Measurements from ENCODE around the gene ACVR1B.
A peak's percentile ranks its signal among the peaks of the same experiment; 100 is the strongest.

The ACVR1B gene

GRCh38 chr12:52023182-52023975 lies 71.9 kb downstream of the ACVR1B start:
- no peak for DNase-seq (ENCODE audit: low read depth, low spot score)
- ChIA-PET CTCF (interaction anchor here (0.6 to 32.6 kb wide), 26 partner anchors 2 to 857 kb away, joined by 3 to 1695 read pairs (median 4); partner anchors contain the start of genes ANKRD33, ATG101, NR4A1 and SMIM41), POLR2A (interaction anchor here (0.6 to 1.0 kb wide), 2 partner anchors 9 to 17 kb away, joined by 3 read pairs; partner anchors contain the start of gene TAMALIN)
- peak; percentile 98 for TF ChIP-seq CTCF (IDR thresholded peaks at IDR 0.05; ENCODE audit: insufficient read depth, low read length, missing control alignments)
- H3K4me3 ChIP-seq (ENCODE audit: low read depth, low read length) = peak overlapping the region; percentile 59

- H3K4me3 ChIP-seq (ENCODE audit: low read depth, low read length) = peak overlapping the region; percentile 59
- ChIA-PET CTCF (interaction anchor here (0.7 to 32.6 kb wide), 23 partner anchors 1 to 856 kb away, joined by 3 to 1695 read pairs (median 7); partner anchors contain the start of genes ANKRD33, ATG101, NR4A1 and SMIM41), POLR2A (interaction anchor here (0.7 to 1.0 kb wide), 2 partner anchors 8 to 20 kb away, joined by 3 read pairs; no protein-coding TSS in a partner anchor)
- no peak for DNase-seq (ENCODE audit: low read depth, low spot score)
- no peak for TF ChIP-seq CTCF (IDR thresholded peaks at IDR 0.05; ENCODE audit: insufficient read depth, low read length, missing control alignments)
Observed at GRCh38 chr12:52023976-52024688, 72.6 kb downstream of the ACVR1B start.

- H3K4me3 ChIP-seq (ENCODE audit: low read depth, low read length) = no peak overlapping the region
- TF ChIP-seq CTCF (IDR thresholded peaks at IDR 0.05; ENCODE audit: insufficient read depth, low read length, missing control alignments) = no peak
- POLR2A ChIA-PET = interaction anchor here (0.7 to 1.4 kb wide), 5 partner anchors 15 to 64 kb away, joined by 3 to 7 read pairs (median 3); no protein-coding TSS in a partner anchor
- DNase-seq (ENCODE audit: low read depth, low spot score) = no peak
- CTCF ChIA-PET = interaction anchor here (0.7 to 32.6 kb wide), 37 partner anchors 0 to 958 kb away, joined by 3 to 1695 read pairs (median 5); partner anchors contain the start of genes ANKRD33, ATG101, NR4A1 and SMIM41
Observed at GRCh38 chr12:52024845-52025230, 73.3 kb downstream of the ACVR1B start.

- POLR2A ChIA-PET = interaction anchor here (1.2 kb wide), 1 partner anchor 57 kb away, joined by 4 read pairs; no protein-coding TSS in a partner anchor
- H3K4me3 ChIP-seq (ENCODE audit: low read depth, low read length) = no peak overlapping the region
Observed at GRCh38 chr12:52026263-52026662, 74.8 kb downstream of the ACVR1B start.

GRCh38 chr12:52027085-52027843 lies 75.8 kb downstream of the ACVR1B start:
- TF ChIP-seq CTCF (IDR thresholded peaks at IDR 0.05; ENCODE audit: insufficient read depth, low read length, missing control alignments) = no peak
- CTCF ChIA-PET = interaction anchor here (0.8 to 32.6 kb wide), 11 partner anchors 12 to 857 kb away, joined by 3 to 1695 read pairs (median 155); partner anchors contain the start of genes ANKRD33, ATG101, NR4A1 and SMIM41
- POLR2A ChIA-PET = no interaction called here
- no peak for DNase-seq (ENCODE audit: low read depth, low spot score)
- H3K4me3 ChIP-seq (ENCODE audit: low read depth, low read length) = no peak overlapping the region

More at GRCh38 chr12:52026263-52026662, 74.8 kb downstream of the ACVR1B start:
- TF ChIP-seq CTCF (IDR thresholded peaks at IDR 0.05; ENCODE audit: insufficient read depth, low read length, missing control alignments) = no peak
- no peak for DNase-seq (ENCODE audit: low read depth, low spot score)
- CTCF ChIA-PET = interaction anchor here (0.9 to 32.6 kb wide), 27 partner anchors 1 to 858 kb away, joined by 3 to 1695 read pairs (median 11); partner anchors contain the start of genes ANKRD33, ATG101, NR4A1 and SMIM41

Data from AG04449 (cell line).